Activated CD8-positive, alpha-beta T cell treated with anti-CD3 and anti-CD28 coated beads for 36 hours (primary cell): ENCODE measurements around the gene EPS8. TPM values are rescaled to one million over a fixed set of nuclear protein-coding genes. Genes with fewer than 3 reads are reported as not detected.

Experiments
- ATAC-seq: fragments of 200-7000 bp; cut with Tn5 transposase; one replicate; pipeline ENCODE4 v1.10.0; 2021; ENCODE audit warnings: mild to moderate bottlenecking, moderate library complexity
- CTCF ChIA-PET: fragments of 350-600 bp; sonication (Branson Sonifier 250); formaldehyde crosslinking; loops from one replicate; lab custom pipeline; 2021; ENCODE audit warnings: antibody characterized with exemption; lab: Charles Lee
- POLR2A ChIA-PET: fragments of 350-600 bp; sonication (Branson Sonifier 250); formaldehyde crosslinking; loops from one replicate; lab custom pipeline; 2021; ENCODE audit warnings: antibody characterized with exemption; lab: Charles Lee
- DNase-seq: peaks from one replicate; pipeline ENCODE4 v3.0.0-alpha.2; 2020
- H3K27ac Mint-ChIP-seq: one replicate; pipeline ENCODE4 v1.8.0; 2021; ENCODE audit warnings: mild to moderate bottlenecking, mixed read lengths
- H3K27me3 Mint-ChIP-seq: one replicate; pipeline ENCODE4 v1.8.0; 2021; ENCODE audit warnings: mixed read lengths
- H3K36me3 Mint-ChIP-seq: one replicate; pipeline ENCODE4 v1.8.0; 2021; ENCODE audit warnings: low read depth, mixed read lengths
- H3K4me1 Mint-ChIP-seq: one replicate; pipeline ENCODE4 v1.8.0; 2021; ENCODE audit warnings: low read depth, mixed read lengths
- H3K4me3 Mint-ChIP-seq: one replicate; pipeline ENCODE4 v1.8.0; 2021; ENCODE audit warnings: mild to moderate bottlenecking, moderate library complexity, mixed read lengths
- H3K9me3 Mint-ChIP-seq: one replicate; pipeline ENCODE4 v1.8.0; 2021; ENCODE audit warnings: mixed read lengths
- intact Hi-C: fragments of 100-400 bp; cut with micrococcal nuclease; formaldehyde crosslinking; loops from one replicate; pipeline ENCODE4 v1.10.0; 2022
- total RNA-seq, 2 experiments: library from RNA; stranded (reverse); gene quantifications; one replicate each; pipeline ENCODE4 v1.2.3, GENCODE V29; 2021
- TF ChIP-seq, protein P1 (sequence below): fragments of 200-600 bp; IDR thresholded peaks from one replicate; pipeline ENCODE4 v1.8.0; 2022; ENCODE audit warnings: antibody characterized with exemption, mild to moderate bottlenecking

The EPS8 gene
- total RNA-seq, 2 experiments from 2014 or later = 1.8 to 2.3 TPM

DNA sequence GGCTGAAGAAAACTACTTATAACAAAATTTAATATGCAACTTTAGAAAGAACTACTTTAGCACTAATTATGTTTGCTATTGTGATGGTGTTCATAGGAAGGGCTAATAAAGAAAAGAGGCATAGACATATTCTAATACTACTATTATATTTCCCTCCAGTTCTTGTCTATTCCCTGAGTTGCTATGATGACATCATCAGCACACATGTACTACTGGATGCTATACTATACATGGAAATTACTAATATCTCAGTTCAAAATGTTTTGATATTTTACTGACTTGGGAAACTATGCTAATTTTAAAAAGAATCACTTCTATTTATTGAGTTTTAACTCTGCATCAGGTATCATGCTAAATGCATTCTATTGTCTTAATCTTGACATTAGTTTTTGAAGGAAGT lies 101.6 kb downstream of the EPS8 start:
- H3K27ac Mint-ChIP-seq = no peak overlapping the region
- no peaks in the 10 kb centered on the region for H3K9me3 Mint-ChIP-seq
- peaks cover 10% of the 10 kb centered on the region for H3K27me3 Mint-ChIP-seq
- H3K4me1 Mint-ChIP-seq = no peaks in the 10 kb centered on the region
- H3K36me3 Mint-ChIP-seq = no peaks in the 10 kb centered on the region
- ChIA-PET CTCF (no interaction called here), POLR2A (no interaction called here)
- ATAC-seq (no peak), DNase-seq (no peak)
- TF ChIP-seq, protein P1, sequence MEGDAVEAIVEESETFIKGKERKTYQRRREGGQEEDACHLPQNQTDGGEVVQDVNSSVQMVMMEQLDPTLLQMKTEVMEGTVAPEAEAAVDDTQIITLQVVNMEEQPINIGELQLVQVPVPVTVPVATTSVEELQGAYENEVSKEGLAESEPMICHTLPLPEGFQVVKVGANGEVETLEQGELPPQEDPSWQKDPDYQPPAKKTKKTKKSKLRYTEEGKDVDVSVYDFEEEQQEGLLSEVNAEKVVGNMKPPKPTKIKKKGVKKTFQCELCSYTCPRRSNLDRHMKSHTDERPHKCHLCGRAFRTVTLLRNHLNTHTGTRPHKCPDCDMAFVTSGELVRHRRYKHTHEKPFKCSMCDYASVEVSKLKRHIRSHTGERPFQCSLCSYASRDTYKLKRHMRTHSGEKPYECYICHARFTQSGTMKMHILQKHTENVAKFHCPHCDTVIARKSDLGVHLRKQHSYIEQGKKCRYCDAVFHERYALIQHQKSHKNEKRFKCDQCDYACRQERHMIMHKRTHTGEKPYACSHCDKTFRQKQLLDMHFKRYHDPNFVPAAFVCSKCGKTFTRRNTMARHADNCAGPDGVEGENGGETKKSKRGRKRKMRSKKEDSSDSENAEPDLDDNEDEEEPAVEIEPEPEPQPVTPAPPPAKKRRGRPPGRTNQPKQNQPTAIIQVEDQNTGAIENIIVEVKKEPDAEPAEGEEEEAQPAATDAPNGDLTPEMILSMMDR = no peak
- no peak overlapping the region for H3K4me3 Mint-ChIP-seq
- intact Hi-C loops = no loop called here

DNA sequence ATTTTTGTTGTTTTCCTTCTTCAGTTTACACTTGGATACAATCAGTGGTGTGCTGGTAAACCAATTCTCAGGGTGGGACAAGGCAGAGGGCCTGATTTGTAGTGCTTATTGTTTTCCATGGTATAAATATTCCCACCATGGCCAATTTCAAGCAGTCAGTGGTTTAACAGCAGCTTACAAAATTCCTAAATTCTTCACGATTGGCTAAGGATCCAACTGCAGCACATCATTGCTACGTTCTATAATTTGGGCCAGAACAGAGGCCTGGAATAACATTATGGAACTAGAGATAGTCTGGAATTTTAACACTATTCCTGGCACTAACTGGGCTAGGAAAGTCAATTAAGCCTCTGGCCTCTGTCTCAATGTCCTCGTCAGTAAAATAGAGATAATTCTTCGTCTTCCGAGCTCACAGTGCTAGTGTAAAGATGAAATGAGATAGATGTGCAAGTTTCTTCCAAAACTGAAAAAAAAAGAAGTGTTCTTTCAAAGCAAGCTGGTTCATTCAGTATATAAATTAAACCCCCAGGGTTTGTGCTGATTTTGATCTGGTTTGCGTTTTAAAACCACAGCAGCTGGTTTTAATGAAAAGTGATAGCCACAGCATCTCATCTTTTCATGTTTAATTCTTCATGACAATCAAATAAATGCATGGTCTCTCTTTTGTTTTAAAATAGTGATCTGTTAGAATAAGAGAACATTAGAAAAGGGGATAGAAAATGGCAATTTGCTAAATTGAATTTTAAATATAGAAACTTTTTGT lies 104.1 kb downstream of the EPS8 start:
- TF ChIP-seq, protein P1 = no peak
- POLR2A ChIA-PET = no interaction called here
- no peaks in the 10 kb centered on the region for H3K4me1 Mint-ChIP-seq
- no peak for DNase-seq
- CTCF ChIA-PET = interaction anchor here (1.1 kb wide), 1 partner anchor 10 kb away, joined by 3 read pairs; no protein-coding TSS in a partner anchor
- no peak overlapping the region for H3K4me3 Mint-ChIP-seq
- peaks cover 11% of the 10 kb centered on the region for H3K27me3 Mint-ChIP-seq
- no peaks in the 10 kb centered on the region for H3K36me3 Mint-ChIP-seq
- no peak for ATAC-seq
- intact Hi-C loops = no loop called here
- H3K9me3 Mint-ChIP-seq = no peaks in the 10 kb centered on the region
- H3K27ac Mint-ChIP-seq = no peak overlapping the region

DNA sequence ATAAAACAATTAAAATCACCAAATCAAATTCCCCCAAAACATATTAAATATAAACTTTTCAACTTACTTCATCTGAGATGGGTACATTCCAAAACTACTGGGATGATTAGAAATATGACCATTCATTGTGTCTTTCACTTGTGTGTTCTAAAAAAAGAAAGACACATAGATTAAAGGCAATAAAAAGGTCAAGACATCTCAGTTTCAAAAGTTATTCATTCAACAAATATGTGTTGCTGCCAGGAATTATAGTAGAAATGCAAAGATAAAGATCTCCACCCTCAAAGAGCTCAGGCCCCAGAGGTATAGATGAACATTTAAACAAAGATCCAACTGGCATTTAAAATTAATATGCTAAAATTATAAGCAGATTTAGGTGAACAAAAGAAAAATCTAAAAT lies 106.4 kb downstream of the EPS8 start:
- no peaks in the 10 kb centered on the region for H3K9me3 Mint-ChIP-seq
- TF ChIP-seq, protein P1 = no peak
- CTCF ChIA-PET = no interaction called here
- POLR2A ChIA-PET = no interaction called here
- peaks cover 5% of the 10 kb centered on the region for H3K27me3 Mint-ChIP-seq
- no peaks in the 10 kb centered on the region for H3K4me1 Mint-ChIP-seq
- no peak overlapping the region for H3K27ac Mint-ChIP-seq
- no peak overlapping the region for H3K4me3 Mint-ChIP-seq
- no peak for DNase-seq
- intact Hi-C loops = no loop called here
- no peak for ATAC-seq
- no peaks in the 10 kb centered on the region for H3K36me3 Mint-ChIP-seq

DNA sequence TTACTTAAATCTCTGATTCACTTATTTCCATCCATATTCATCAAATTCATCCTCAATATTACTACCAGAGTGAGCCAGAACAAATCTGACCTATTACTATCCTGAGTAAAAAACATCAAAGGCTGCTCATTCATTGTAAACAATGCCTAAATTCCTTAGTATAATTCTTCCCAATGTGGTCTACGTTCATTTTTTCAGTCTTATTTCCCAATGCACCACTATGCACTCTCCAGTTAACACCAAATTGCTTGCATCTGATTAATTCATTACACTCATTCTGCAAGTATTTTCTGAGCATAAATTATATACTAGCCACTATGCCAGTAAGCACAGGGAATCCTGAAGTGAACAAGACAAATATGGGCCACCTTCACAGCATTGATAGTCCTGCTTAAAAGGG lies 110.0 kb downstream of the EPS8 start:
- TF ChIP-seq, protein P1 = no peak
- no peak for DNase-seq
- no peak for ATAC-seq
- intact Hi-C loops = no loop called here
- POLR2A ChIA-PET = no interaction called here
- no peaks in the 10 kb centered on the region for H3K36me3 Mint-ChIP-seq
- no peaks in the 10 kb centered on the region for H3K9me3 Mint-ChIP-seq
- CTCF ChIA-PET = no interaction called here
- H3K27ac Mint-ChIP-seq = no peak overlapping the region
- H3K4me3 Mint-ChIP-seq = no peak overlapping the region
- no peaks in the 10 kb centered on the region for H3K4me1 Mint-ChIP-seq
- H3K27me3 Mint-ChIP-seq = peaks cover 4% of the 10 kb centered on the region

DNA sequence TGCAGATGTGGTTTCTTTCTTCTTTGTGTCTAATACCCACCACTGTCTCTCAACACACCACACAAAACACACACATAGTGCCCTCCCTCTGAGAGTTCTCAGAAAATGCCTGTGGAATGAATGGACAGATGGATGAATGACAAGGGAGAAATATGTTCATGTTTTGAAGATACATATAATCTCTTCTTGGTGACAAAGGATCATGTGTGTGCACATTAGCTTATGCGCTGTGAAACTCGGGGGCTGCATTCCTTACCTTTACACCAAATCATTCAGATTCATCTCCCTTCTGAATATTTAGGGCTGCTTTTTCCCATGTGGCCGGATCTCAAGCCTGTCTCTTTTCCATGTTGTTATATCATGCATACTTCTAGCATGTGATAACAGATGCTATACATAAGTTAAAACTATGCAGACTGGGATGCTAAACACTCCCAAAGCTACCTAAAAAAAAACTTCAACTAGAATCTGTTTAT lies 111.4 kb downstream of the EPS8 start:
- Mint-ChIP-seq H3K9me3 (no peaks in the 10 kb centered on the region), H3K4me1 (no peaks in the 10 kb centered on the region), H3K36me3 (no peaks in the 10 kb centered on the region), H3K27me3 (peaks cover 4% of the 10 kb centered on the region), H3K27ac (no peak overlapping the region), H3K4me3 (no peak overlapping the region)
- intact Hi-C loops = no loop called here
- no peak for DNase-seq
- ChIA-PET CTCF (no interaction called here), POLR2A (no interaction called here)
- TF ChIP-seq, protein P1 = no peak
- ATAC-seq = no peak
